ENCODE measurements around the gene SLC35G2. TPM values are rescaled to one million over a fixed set of nuclear protein-coding genes. Genes with fewer than 3 reads are reported as not detected.

SLC35G2 gene
- total RNA-seq, 1 experiment from 2014 or later, result 6.6 TPM

DNA sequence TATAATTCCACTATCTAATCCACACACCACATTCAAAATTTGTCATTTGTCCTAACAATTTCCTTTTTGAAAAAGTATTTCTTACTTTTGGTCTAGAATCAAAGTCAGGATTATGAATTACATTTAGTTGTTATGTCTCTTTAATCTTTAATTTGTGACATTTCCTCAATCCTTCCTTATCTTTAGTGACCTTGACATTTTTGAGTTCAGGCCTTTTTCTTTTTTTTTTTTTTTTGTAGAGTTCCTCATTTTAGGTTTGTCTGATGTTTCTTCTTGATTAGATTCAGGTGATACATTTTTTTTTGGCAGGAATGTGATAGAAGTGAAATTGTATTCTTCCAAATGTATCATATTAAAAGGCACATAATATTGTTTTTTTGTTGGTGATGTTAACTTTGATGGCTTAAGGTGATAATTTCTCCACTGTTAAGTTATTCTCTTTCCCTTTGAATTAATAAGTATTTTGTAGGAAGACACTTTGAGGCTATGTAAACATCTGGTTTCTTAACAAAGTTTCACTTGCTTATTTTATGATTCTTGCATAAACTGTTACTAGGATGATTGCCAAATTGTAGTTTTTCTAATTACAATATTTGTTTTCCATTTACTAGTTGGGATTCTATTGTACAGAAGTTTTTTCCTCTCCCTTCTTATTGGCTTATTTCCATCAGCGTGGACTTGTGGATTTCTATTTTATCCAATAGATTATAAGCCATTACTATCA lies 16.3 kb downstream of the SLC35G2 start:
- H3K27ac Mint-ChIP-seq, result peak overlapping the region in 2 of 3 experiments; percentile 15 to 20; a peak in 1 of 7 replicates
- TF ChIP-seq, protein P1, sequence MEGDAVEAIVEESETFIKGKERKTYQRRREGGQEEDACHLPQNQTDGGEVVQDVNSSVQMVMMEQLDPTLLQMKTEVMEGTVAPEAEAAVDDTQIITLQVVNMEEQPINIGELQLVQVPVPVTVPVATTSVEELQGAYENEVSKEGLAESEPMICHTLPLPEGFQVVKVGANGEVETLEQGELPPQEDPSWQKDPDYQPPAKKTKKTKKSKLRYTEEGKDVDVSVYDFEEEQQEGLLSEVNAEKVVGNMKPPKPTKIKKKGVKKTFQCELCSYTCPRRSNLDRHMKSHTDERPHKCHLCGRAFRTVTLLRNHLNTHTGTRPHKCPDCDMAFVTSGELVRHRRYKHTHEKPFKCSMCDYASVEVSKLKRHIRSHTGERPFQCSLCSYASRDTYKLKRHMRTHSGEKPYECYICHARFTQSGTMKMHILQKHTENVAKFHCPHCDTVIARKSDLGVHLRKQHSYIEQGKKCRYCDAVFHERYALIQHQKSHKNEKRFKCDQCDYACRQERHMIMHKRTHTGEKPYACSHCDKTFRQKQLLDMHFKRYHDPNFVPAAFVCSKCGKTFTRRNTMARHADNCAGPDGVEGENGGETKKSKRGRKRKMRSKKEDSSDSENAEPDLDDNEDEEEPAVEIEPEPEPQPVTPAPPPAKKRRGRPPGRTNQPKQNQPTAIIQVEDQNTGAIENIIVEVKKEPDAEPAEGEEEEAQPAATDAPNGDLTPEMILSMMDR (conservative IDR thresholded peaks at IDR 0.05), result no peak
- H3K4me2 ChIP-seq (ENCODE audit: insufficient read depth, insufficient read length, low read length), result no peak overlapping the region
- no peak overlapping the region for H4K8ac ChIP-seq (replicated peaks; ENCODE audit: insufficient read length, low read depth, low read length)
- DNase-seq, result no peak
- no peak overlapping the region for H3K23ac ChIP-seq (ENCODE audit: insufficient read length, low read depth, low read length)
- H2BK12ac ChIP-seq (ENCODE audit: insufficient read length, low read depth, low read length), result no peak overlapping the region
- no peaks in the 10 kb centered on the region for H3K27me3 Mint-ChIP-seq (ENCODE audit: low read depth)
- H3K9me3 ChIP-seq (ENCODE audit: control insufficient read depth, low read depth, low read length), result no peaks in the 10 kb centered on the region
- H4K20me1 ChIP-seq (ENCODE audit: control insufficient read depth, insufficient read depth, insufficient read length), result no peaks in the 10 kb centered on the region
- no peak overlapping the region for H3T11ph ChIP-seq (ENCODE audit: low read length)
- peaks cover 4% of the 10 kb centered on the region; the same call in 1 of the 2 replicates for H3K4me1 ChIP-seq (ENCODE audit: insufficient read depth, low read length)
- H4K91ac ChIP-seq (ENCODE audit: insufficient read length, low read depth, low read length), result no peak overlapping the region
- no peak overlapping the region for H4K5ac ChIP-seq (ENCODE audit: insufficient read length, low read depth, low read length)
- no peak overlapping the region for H3K18ac ChIP-seq (ENCODE audit: insufficient read length, low read depth, low read length)
- no peak overlapping the region for H3K56ac ChIP-seq (ENCODE audit: insufficient read length, low read depth, low read length)
- no peaks in the 10 kb centered on the region for H3K23me2 ChIP-seq (ENCODE audit: insufficient read length, low read depth, low read length, poor library complexity, severe bottlenecking)
- no peak overlapping the region for H3K4me3 Mint-ChIP-seq
- H3K9ac ChIP-seq (ENCODE audit: extremely low read depth, insufficient read length, low read length), result no peak overlapping the region
- H3K27me3 ChIP-seq (ENCODE audit: insufficient read depth, low read length), result no peaks in the 10 kb centered on the region
- WGBS (ENCODE audit: extremely low coverage, insufficient read length, low lambda C conversion rate), result no CpG with 5 or more reads among the region's 1 CpG
- H3K79me1 ChIP-seq (ENCODE audit: insufficient read depth, low read depth, low read length, poor library complexity, severe bottlenecking), result peaks cover 6% of the 10 kb centered on the region
- H2BK20ac ChIP-seq (ENCODE audit: low read depth, low read length, poor library complexity, severe bottlenecking), result no peak overlapping the region
- no peak overlapping the region for H2BK15ac ChIP-seq (ENCODE audit: low read depth, low read length)
- H3K9me3 Mint-ChIP-seq, result peaks cover 4 to 10% of the 10 kb centered on the region in 2 experiments; a peak in 4 of 5 replicates
- no peak overlapping the region for H3K4ac ChIP-seq (ENCODE audit: low read depth, low read length)
- peaks cover 17 to 18% of the 10 kb centered on the region in 2 experiments for H3K4me1 Mint-ChIP-seq
- H2AK5ac ChIP-seq (ENCODE audit: insufficient read length, low read length), result no peak overlapping the region
- H3K27ac ChIP-seq (ENCODE audit: insufficient read length, low read depth, low read length), result no peak overlapping the region
- H2BK5ac ChIP-seq (ENCODE audit: insufficient read length, low read length), result no peak overlapping the region
- peaks cover 2% of the 10 kb centered on the region; the same call in 1 of the 2 replicates for H3K79me2 ChIP-seq (ENCODE audit: insufficient read depth, low read length)
- H2BK120ac ChIP-seq (ENCODE audit: low read depth, low read length, poor library complexity, severe bottlenecking), result no peak overlapping the region
- H2AFZ ChIP-seq (ENCODE audit: low read length), result no peak overlapping the region
- H3K36me3 Mint-ChIP-seq (ENCODE audit: insufficient read depth in 1 of 3, low read depth in 3 of 3), result peaks cover 0 to 17% (median 4%) of the 10 kb centered on the region in 3 experiments; a peak in 4 of 7 replicates
- H3K14ac ChIP-seq (ENCODE audit: insufficient read depth, low read length), result no peak overlapping the region

Data from H9 (cell line).